ENCODE results near the gene ZNF248. TPM values are rescaled to one million over a fixed set of nuclear protein-coding genes. Genes with fewer than 3 reads are reported as not detected.

Gene ZNF248
- total and polyA plus RNA-seq, 9 of the 15 experiments (the other 6 are each of a cell fraction or from before 2014, with no cell fraction given), result 4.5 to 16.5 (median 10.2) TPM

GRCh38 chr10:37857287-37858211, at the start of gene ZNF248 (continued):
- TF ChIP-seq THAP12 (CRISPR knock-in tag; IDR thresholded peaks at IDR 0.05) (peak; percentile 84), MXI1 (IDR thresholded peaks at IDR 0.05; ENCODE audit: low read depth, low read length) (no peak), KLF16 (IDR thresholded peaks at IDR 0.05) (no peak), THRAP3 (IDR thresholded peaks at IDR 0.05; ENCODE audit: borderline replicate concordance) (no peak), HSF4 (CRISPR knock-in tag; IDR thresholded peaks at IDR 0.05; ENCODE audit: borderline replicate concordance) (no peak), DMBX1 (CRISPR knock-in tag; IDR thresholded peaks at IDR 0.05; ENCODE audit: borderline replicate concordance) (no peak), TAF7 (tag; IDR thresholded peaks at IDR 0.05) (peak; percentile 55; the same call in 1 of the 2 replicates), SRSF1 (IDR thresholded peaks at IDR 0.05; ENCODE audit: low read depth, low read length) (no peak), NEUROD1 (IDR thresholded peaks at IDR 0.05; ENCODE audit: borderline replicate concordance, low read depth, low read length, partially characterized antibody) (no peak), ILK (tag; IDR thresholded peaks at IDR 0.05; ENCODE audit: borderline replicate concordance, low read depth) (no peak), FOS (IDR thresholded peaks at IDR 0.05; ENCODE audit: extremely low read depth, insufficient read length) (no peak), CLOCK (CRISPR knock-in tag; IDR thresholded peaks at IDR 0.05; ENCODE audit: borderline replicate concordance) (no peak), USF2 (CRISPR knock-in tag; IDR thresholded peaks at IDR 0.05) (no peak), BMI1 (IDR thresholded peaks at IDR 0.05; ENCODE audit: low read length) (no peak), ZC3H11A (IDR thresholded peaks at IDR 0.05; ENCODE audit: low read depth, low read length) (no peak), EGR1 (conservative IDR thresholded peaks at IDR 0.05) (peak; percentile 73), ZNF134 (CRISPR knock-in tag; conservative IDR thresholded peaks at IDR 0.05) (0 out of 2 replicates have a peak, but pooled peaks have one; percentile 33), L3MBTL2 (IDR thresholded peaks at IDR 0.05) (peak; percentile 95), E2F6 (IDR thresholded peaks at IDR 0.05; ENCODE audit: borderline replicate concordance in 1 of 2, extremely low read depth in 1 of 2, insufficient read depth in 1 of 2, insufficient read length in 1 of 2, low read depth in 1 of 2, low read length in 1 of 2, poor library complexity in 1 of 2, severe bottlenecking in 1 of 2) (peak; percentile 90 to 94)
